ENCODE results near the gene BCAP31. TPM values are rescaled to one million over a fixed set of nuclear protein-coding genes. Genes with fewer than 3 reads are reported as not detected.
A peak's percentile ranks its signal among the peaks of the same experiment; 100 is the strongest.

BCAP31 gene
- total RNA-seq, 1 experiment from 2014 or later, result 138 TPM

DNA sequence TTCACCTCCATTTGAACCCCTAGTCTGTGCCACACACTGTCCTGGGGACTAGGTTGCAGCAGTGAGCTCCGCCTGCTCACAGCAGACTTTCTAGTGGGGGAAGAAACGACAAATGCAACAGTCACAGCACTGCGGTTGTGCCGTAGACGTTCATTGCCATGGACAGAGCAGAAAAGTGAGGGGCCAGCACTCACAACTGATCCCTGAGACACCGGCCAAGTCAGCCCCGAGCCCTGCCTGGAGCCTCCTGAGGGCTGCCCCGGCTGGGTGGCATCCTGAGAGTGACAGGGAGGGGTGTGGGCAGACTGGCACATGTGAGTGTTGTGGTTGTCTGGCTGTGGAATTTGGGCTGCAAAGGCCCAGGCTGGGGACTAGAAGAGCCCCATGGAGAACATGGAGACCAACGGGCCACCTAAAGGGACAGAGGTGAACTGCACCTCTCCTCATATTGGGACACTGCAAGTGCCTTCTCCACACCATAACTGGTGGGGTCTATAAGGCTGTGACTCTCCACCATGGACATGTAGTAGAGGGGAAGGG is 72.6 kb downstream of the BCAP31 start:
- Mint-ChIP-seq H3K9me3 (peaks cover 58 to 64% of the 10 kb centered on the region in 2 experiments), H3K4me3 (no peak overlapping the region)

More for the DNA sequence above, 72.6 kb downstream of the BCAP31 start:
- no peak overlapping the region for H3K9ac ChIP-seq (ENCODE audit: extremely low read depth, insufficient read length, low read length)
- no peak overlapping the region for H2BK15ac ChIP-seq (ENCODE audit: low read depth, low read length)
- H3K23me2 ChIP-seq (ENCODE audit: insufficient read length, low read depth, low read length, poor library complexity, severe bottlenecking), result peaks cover 3% of the 10 kb centered on the region
- Mint-ChIP-seq H3K4me1 (peaks cover 2 to 3% of the 10 kb centered on the region in 2 experiments; a peak in 1 of 4 replicates), H3K27ac (no peak overlapping the region), H3K27me3 (ENCODE audit: low read depth) (peaks cover 31% of the 10 kb centered on the region), H3K36me3 (ENCODE audit: insufficient read depth in 1 of 3, low read depth in 3 of 3) (peaks cover 0 to 2% (median 0%) of the 10 kb centered on the region in 3 experiments; a peak in 3 of 7 replicates)
- H3K79me2 ChIP-seq (ENCODE audit: insufficient read depth, low read length), result no peaks in the 10 kb centered on the region
- H3K27ac ChIP-seq (ENCODE audit: insufficient read length, low read depth, low read length), result no peak overlapping the region
- no peak overlapping the region for H3K14ac ChIP-seq (ENCODE audit: insufficient read depth, low read length)
- no peak overlapping the region for H2BK12ac ChIP-seq (ENCODE audit: insufficient read length, low read depth, low read length)
- H4K5ac ChIP-seq (ENCODE audit: insufficient read length, low read depth, low read length), result no peak overlapping the region
- no peak overlapping the region for H2BK20ac ChIP-seq (ENCODE audit: low read depth, low read length, poor library complexity, severe bottlenecking)
- TF ChIP-seq, protein P1, sequence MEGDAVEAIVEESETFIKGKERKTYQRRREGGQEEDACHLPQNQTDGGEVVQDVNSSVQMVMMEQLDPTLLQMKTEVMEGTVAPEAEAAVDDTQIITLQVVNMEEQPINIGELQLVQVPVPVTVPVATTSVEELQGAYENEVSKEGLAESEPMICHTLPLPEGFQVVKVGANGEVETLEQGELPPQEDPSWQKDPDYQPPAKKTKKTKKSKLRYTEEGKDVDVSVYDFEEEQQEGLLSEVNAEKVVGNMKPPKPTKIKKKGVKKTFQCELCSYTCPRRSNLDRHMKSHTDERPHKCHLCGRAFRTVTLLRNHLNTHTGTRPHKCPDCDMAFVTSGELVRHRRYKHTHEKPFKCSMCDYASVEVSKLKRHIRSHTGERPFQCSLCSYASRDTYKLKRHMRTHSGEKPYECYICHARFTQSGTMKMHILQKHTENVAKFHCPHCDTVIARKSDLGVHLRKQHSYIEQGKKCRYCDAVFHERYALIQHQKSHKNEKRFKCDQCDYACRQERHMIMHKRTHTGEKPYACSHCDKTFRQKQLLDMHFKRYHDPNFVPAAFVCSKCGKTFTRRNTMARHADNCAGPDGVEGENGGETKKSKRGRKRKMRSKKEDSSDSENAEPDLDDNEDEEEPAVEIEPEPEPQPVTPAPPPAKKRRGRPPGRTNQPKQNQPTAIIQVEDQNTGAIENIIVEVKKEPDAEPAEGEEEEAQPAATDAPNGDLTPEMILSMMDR (conservative IDR thresholded peaks at IDR 0.05), result peak; percentile 46
- H3K4me2 ChIP-seq (ENCODE audit: insufficient read depth, insufficient read length, low read length), result no peak overlapping the region
- peaks cover 2% of the 10 kb centered on the region for H4K20me1 ChIP-seq (ENCODE audit: control insufficient read depth, insufficient read depth, insufficient read length)
- H4K91ac ChIP-seq (ENCODE audit: insufficient read length, low read depth, low read length), result no peak overlapping the region
- H3K56ac ChIP-seq (ENCODE audit: insufficient read length, low read depth, low read length), result no peak overlapping the region
- H3K9me3 ChIP-seq (ENCODE audit: control insufficient read depth, low read depth, low read length), result peaks cover 22% of the 10 kb centered on the region
- H2BK120ac ChIP-seq (ENCODE audit: low read depth, low read length, poor library complexity, severe bottlenecking), result no peak overlapping the region
- H3K18ac ChIP-seq (ENCODE audit: insufficient read length, low read depth, low read length), result no peak overlapping the region
- H3K79me1 ChIP-seq (ENCODE audit: insufficient read depth, low read depth, low read length, poor library complexity, severe bottlenecking), result no peaks in the 10 kb centered on the region
- H2BK5ac ChIP-seq (ENCODE audit: insufficient read length, low read length), result no peak overlapping the region
- no peak overlapping the region for H3T11ph ChIP-seq (ENCODE audit: low read length)
- WGBS (ENCODE audit: extremely low coverage, insufficient read length, low lambda C conversion rate), result no CpG with 5 or more reads among the region's 9 CpGs
- no peak overlapping the region for H2AK5ac ChIP-seq (ENCODE audit: insufficient read length, low read length)
- no peak overlapping the region for H2AFZ ChIP-seq (ENCODE audit: low read length)
- peaks cover 18% of the 10 kb centered on the region for H3K27me3 ChIP-seq (ENCODE audit: insufficient read depth, low read length)
- H3K4ac ChIP-seq (ENCODE audit: low read depth, low read length), result no peak overlapping the region
- no peak overlapping the region for H4K8ac ChIP-seq (replicated peaks; ENCODE audit: insufficient read length, low read depth, low read length)
- H3K23ac ChIP-seq (ENCODE audit: insufficient read length, low read depth, low read length), result no peak overlapping the region
- peak; percentile 35 for DNase-seq
- H3K4me1 ChIP-seq (ENCODE audit: insufficient read depth, low read length), result no peaks in the 10 kb centered on the region
